IPS DF 19.7 (cell line): Measurements from ENCODE around the gene CRY1.
"Not testable (repeated sequence)": the region's sequence is repeated elsewhere in the genome, so short reads cannot be mapped to it uniquely, and the experiment has no call there.

Experiments
- DNase-seq: peaks from one replicate; pipeline ENCODE4 v3.0.0-alpha.2; 2013; ENCODE audit warnings: low read depth, low spot score

Gene CRY1

DNA sequence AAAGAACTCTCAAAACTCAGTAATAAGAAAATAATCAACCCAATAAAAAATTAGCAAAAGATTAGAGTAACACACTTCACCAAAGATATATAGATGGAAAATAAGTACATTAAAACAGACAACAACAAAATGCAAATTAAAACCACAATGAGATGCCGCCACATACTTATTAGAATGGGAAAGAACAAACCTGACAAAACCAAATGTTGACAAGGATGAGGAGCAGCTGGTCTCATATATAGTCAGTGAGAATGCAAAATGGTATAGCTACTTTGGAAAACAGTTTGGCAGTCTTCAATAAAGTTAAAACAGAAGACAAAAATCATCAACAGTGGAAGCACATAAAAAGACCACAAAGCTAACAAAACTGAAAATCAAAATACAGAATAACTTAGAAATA, 29.1 kb downstream of the CRY1 start:
- no peak for DNase-seq

DNA sequence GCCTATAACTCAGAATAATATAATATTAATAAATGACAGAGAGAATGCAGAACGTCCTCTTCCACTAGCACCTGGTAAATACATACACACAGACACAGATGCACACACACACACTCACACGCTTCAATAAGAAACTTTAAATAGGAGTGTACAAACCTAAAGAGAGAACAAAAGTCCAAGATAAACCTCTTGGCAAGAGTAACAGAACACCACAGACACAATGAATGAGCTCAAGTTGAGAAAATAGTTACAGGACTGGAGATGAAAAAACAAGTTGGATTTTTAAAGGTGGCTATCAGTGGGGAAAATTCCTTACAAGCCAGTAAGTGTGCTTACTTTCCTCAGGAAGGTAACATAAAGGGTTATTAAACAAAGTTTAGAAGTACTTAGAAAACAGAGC, 35.2 kb downstream of the CRY1 start:
- no peak for DNase-seq

DNA sequence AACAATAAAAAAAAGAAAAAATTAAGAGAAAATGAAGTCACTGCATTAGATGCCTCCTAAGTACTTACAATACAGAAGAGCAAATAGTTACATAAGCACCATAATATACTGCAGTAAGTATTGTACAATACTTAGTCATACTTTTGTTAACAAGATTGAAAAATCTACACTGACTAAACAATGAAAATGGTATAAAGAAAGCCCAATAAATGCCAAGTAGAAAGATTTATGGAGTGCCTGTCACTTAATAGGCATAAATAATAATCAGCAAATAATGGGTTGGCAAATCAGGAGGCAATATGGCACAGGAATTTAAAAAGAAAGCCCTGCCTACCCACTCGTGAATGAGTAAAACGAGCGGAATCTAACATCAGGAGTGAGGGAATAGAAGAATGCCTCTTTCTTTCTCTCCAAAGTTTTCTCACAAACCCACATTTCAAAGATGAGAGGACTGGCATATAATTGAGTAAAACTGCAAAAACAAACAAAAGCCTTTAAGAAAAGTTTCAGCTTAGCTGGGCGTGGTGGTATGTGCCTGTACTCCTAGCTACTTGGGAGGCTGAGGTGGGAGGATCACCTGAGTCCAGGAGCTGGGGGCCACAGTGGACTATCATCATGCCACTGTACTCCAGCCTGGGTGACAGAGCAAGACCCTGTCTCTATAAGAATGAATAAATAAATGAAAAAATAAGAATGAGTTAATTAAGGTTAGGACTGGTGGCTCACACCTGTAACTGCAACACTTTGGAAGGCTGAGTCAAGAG, 36.1 kb downstream of the CRY1 start:
- no peak for DNase-seq

DNA sequence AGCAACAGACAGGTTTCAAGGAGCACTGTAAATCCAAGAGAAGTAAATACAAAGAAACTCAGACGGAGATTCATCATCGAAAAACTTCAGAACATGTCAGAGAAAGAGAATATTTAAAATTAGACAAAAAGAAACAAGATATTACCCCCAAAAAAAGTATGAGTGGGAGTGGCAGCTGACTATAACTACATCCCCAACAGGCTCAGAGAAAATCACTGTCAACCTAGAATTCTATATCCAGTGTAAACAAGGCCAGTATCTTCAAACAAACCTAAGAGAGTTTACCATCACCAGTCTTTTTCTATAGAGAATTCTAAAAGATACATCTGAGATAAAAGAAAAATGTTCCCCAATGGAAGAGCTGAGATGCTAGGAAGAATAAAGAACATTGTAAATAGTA, 39.6 kb downstream of the CRY1 start:
- no peak for DNase-seq

DNA sequence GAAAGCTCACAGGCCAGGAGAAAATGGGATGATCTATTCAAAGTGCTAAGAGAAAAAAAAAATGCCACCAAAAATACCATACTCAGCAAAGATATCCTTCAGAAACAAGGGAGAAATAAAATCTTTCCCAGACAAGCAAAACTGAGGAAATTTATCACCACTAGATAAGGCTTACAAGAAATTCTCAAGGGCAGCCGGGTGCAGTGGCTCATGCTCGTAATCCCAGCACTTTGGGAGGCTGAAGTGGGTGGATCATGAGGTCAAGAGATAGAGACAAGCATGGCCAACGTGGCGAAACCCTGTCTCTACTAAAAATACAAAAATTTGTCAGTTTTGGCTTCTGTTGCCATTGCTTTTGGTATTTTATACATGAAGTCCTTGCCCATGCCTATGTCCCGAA, 48.2 kb downstream of the CRY1 start:
- no peak for DNase-seq

DNA sequence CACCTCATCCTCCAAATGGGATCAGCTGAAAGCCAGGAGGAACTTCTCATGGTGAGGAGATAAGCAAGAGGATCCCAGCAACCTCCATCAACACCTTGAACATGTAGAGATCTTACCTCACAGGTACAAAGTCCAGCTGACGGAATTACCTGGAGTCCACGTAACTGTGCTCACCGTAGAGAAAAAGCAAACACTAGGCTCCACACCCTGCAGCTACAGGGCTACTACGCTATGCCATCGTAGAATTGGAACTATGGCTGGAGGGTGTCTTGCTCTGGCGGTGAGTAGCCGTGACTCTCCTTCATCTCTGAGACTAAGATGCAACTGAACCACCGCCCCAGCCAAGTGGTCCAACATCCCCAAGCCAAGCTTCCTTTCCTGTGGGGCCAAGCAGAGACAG, 50.5 kb downstream of the CRY1 start:
- DNase-seq, result no peak

DNA sequence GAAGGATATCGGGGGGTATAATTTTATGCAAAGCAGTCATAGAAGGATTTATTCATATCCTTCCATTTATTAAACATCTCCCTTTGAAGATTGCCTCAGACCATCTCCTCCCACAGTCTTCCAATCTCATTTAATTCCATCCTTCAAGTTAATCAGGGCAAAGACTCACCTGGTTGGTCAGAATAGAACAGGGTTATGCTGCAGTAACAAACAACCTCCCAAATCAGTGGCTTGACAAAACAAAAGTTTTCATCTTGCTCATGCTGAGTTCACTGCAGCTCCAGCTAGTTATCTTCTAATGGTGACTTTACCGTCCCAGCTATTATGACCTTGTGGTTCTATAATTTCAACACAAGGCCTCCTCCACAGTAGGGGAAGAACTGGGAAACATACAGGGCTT, 57.6 kb downstream of the CRY1 start:
- no peak for DNase-seq

DNA sequence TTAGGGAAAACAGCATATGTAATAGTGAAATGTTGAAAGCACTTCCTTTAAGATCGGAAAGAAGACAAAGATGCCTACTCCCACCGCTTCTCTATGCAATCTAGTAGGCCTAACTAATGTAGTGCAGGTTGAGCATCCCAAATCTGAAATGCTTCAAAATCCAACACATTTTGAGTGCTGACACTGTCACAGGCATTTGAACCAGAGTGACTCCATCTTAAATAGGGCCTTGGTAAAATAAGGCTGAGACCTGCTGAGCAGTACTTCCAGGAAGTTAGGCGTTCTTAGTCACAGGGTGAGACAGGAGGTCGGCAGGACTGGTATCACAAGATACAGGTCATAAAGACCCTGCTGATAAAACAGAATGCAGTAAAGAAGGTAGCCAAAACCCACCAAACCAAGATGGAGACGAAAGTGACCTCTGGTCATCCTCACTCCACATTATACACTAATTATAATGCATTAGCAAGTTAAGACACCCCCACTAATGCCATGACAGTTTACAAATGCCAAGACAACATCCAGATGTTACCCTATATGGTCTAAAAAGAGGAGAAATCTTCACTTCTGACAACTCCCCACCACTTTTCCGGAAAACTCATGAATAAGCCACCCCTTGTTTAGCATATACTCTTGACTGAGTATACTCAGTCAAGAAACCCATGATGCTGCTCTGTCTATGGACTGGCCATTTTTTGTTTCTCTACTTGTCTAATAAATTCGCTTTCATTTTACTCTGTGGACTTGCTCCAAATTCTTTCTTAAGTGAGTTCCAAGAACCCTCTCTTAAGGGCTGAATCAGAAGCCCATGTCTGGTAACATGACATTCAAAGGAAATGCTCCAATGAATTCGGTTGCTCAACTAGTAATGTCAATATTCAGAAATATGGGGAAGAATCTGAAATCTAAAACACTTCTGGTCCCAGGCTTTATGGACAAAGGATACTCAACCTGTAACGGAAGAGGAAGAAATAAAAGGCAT, 59.3 kb downstream of the CRY1 start:
- no peak for DNase-seq

DNA sequence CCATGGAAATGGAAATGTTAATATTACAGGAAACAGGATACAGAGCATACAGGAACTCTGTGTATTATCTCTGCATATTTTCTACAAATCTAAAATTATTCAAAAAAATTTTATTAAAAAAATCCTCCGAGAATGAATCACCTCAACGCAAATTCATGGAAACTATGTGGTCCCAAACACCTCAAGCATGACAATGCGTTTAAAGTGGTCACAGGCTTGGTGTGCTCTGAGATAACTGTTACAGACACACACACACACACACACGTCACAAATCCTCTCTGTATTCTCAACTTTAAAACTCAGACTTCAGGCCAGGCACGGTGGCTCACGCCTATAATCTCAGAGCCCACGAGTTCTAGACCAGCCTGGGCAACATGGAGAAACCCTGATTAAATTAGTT, 61.1 kb downstream of the CRY1 start:
- no peak for DNase-seq

DNA sequence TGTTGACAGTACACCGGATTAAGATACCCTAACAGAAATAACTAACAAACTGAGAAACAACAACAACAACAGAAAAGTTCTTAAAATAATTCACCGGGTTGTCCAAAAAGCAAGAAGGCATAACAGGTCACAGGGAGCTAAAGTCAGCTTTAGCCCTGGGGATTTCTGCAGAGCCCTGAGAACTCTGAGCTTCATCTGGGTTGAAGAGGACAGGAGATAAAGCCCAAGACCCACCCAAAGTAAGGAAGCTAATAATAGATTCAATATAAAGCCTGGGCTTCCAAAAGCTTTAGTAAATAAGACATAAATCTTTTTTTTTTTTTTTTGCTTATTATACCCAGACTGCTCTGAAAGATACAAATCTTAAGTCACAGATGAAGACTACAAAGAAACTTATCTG, 62.3 kb downstream of the CRY1 start:
- DNase-seq, result no peak

DNA sequence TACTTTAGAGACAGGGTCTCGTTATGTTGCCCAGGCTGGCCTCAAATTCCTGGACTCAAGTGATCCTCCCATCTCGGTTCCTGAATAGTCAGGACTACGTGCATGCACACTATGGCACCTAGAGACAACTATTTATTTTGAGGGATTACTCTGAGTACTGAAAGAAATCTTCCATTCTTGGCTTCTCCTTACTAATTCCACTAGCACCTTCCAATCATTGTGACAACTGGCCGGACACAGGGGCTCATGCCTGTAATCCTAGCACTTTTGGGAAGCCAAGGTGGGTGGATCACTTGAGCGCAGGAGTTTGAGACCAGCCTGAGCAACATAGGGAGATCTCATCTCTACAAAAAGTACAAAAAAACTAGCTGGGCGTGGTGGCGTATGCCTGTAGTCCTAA, 64.3 kb downstream of the CRY1 start:
- no peak for DNase-seq

DNA sequence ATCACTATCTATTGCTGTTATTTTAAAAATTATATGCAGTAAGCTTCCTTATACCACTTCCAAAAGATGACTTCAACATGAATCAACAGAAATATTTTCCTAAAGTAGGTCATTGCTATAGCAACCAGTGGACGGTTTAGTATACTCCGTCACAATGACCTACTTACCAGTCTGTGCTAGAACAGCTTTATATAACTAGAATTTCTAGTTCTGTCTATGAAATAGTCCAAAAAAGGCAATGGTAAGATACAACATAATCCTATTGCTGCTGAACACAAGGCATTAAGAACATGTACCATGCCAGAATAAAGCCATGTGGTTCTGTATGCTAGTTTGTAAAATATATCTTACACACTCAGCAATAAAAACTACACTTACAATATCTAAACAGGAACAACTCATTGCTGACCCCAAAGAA, 65.7 kb downstream of the CRY1 start:
- DNase-seq, result no peak

DNA sequence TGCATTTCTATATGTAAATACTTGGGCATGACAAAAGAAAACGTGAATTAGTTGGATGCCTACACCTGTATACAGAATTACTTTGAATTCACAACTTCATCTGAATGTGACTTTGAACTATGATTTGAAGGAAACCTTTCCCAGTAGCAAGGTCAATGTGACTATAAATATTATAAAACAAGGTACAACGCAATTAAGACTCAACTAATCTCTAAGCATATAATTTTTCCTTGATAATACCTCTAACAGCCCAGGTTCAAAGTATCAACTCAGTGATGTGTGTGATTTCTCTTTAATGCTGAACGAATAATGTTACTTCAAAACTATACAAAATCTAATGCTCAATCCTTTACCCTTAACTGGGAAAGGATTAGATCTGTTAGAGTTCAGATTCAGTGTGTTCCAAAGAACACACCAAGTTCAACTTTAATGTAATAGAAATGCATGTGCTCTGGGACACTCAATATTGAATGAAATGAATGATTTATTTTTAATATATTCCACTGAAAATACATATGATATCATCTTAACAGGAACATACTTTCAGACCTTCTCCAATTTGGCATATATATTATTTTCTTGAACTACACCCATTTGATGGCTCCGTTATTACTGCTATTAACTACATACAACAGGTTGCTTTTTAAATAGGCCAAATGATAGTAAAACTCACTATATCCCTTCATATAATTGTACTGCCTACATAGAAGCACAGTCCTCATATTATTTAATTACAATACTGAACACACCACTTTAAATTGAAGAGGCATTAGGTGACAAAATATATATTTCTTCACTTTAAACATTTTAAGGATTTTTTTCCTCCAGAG, 66.3 kb downstream of the CRY1 start:
- DNase-seq, result no peak

DNA sequence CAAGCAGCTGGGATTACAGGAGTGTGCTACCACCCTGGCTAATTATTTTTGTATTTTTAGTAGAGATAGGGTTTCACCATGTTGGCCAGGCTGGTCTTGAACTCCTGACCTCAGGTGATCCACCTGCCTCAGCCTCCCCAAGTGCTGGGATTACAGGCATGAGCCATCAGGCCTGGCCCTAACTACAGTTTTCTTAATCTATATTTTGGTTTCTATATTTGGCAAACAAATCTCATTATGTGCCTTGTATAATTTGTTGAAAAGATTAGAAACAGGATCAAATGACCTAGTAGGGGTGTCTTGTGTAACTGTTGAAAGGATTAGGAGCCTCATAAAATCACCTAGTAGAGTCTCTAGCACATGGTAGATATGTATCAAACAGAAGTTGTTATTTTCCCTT, 67.0 kb downstream of the CRY1 start:
- not testable (repeated sequence) for DNase-seq

DNA sequence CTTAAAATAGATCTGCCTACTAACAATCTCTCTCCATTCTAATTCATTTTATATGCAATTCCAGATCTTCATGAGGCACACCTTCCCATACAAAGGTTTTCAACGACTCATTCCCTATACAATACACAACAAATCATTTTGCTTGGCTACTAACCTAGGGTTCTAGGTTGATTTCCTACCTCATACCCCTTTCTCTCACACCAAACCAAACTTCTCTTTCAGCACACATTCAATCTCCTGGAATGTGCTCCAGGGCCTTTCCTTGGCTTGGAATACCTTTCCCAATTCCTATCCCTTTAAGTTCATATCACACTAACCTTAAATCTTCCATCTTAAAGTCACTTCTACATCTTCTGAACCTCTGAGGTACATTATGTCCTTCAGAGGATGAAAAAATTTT, 67.7 kb downstream of the CRY1 start:
- DNase-seq, result no peak

DNA sequence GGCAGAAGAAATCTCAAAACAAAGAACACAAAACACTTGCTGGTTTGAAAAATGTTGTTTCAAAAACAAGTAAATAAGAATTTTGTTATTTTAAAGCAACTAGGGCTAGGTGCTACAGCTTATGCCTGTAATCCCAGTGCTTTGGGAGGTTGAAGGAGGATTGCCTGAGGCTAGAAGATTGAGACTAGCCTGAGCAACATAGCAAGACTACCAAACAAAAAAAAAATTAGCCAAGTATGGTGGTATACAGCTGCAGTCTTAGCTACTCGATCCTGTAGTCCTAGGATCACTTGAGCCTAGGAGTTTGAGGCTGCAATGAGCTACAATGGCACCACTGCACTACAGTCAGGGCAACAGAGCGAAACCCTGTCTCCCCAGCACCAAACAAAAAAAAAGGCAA, 73.8 kb downstream of the CRY1 start:
- DNase-seq, result no peak

DNA sequence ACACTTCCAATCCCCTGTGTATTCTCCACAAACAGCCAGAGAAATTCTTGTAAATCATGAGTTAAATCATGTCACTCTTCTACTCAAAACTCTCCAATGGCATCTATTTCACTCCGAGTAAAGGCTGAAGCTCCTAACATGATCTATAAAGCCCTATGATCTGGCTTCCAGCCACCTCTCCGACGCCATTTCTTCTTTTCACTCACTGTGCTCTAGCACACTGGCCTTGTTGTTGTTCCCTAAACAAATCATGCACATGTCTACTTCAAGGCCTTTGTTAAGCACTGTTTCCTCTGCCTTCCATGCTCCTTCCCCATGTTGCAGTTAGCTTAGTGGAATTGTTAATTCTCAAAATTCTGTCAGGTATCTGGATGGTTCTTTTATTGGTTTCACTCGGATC, 76.3 kb downstream of the CRY1 start:
- DNase-seq, result no peak

DNA sequence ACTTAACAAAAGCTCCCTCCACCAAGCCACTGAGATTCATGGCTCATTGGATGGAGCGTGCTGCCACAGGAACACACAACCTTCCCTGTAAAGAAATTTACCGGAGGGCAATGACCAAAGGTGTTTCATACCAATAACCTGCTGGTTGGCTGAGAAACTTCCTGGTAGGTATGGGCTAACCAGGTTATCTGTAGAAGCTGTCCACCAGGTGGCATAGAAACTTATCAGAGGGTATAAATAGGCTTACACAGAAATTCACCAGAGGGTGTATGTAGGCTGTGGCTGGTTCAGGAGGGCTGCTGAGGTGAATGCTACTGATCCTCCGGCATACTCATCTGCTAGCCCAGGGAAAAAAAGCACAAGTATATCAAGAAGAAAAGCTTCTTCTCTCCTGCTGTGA, 79.3 kb downstream of the CRY1 start:
- peak; percentile 17 for DNase-seq

DNA sequence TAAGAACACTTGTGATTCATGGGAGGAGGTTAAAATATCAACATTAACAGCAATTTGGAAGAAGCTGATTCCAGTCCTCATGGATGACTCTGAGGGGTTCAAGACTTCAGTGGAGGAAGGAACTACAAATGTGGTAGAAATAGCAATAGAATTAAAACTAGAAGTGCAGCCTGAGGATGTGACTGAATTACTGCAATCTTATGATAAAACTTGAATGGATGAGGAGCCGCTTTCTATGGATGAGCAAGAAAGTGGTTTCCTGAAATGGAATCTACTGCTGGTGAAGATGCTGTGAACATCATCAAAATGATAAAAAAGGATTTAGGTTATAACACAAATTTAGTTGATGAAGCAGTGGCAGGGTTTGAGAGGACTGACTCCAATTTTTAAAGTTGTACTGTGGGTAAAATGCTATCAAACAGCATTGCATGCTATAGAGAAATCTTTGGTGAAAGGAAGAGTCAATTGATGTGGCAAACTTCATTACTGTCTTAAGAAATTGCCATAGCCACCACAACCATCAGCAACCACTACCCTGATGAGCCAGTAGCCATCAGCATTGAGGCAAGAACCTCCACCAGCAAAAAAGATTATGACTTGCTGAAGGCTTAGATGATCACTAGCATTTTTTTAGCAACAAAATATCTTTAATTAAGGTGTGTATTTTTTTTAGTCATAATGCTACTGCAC, 80.5 kb downstream of the CRY1 start:
- no peak for DNase-seq

DNA sequence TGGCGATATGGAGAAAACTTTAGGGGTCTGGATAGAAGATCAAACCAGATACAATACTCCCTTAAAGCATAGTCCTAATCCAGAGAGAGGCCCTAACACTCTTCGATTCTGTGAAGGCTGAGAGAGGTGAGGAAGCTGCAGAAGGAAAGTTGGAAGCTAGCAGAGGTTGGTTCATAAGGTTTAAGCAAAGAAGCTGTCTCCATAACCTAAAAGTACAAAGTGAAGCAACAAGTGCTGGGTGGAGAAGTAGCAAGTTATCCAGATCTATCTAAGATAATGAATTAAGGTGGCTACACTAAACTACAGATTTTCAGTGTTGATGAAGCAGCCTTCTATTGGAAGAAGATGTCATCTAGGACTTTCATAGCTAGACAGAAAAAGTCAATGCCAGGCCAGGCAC, 81.8 kb downstream of the CRY1 start:
- DNase-seq, result no peak

DNA sequence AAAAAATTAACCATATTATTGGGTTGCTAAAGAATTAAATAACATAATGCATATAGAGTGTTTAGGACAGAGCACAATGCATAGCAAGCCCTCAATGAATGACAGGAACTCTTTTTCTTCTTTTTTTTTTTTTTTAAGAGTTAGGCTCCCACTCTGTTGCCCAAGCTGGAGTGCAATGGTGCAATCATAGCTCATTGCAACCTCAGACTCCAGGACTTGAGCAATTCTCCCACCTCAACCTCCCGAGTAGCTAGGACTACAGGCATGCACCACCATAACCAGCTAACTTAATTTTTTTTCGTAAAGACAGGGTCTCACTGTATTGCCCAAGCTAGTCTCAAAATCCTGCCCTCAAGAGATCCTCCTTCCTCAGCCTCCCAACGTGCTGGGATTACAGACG, 85.9 kb downstream of the CRY1 start:
- no peak for DNase-seq
